ENCODE data around the gene ZFP1. TPM values are rescaled to one million over a fixed set of nuclear protein-coding genes. Genes with fewer than 3 reads are reported as not detected.

ZFP1 gene
- total RNA-seq, 1 experiment from 2014 or later: 15.3 TPM

GRCh38 chr16:75202069-75202590 is 53.8 kb downstream of the ZFP1 start:
- Histone ChIP-seq H3K79me2 (ENCODE audit: insufficient read depth, low read length) (no peaks in the 10 kb centered on the region), H3K4ac (ENCODE audit: low read depth, low read length) (no peak overlapping the region), H2AK5ac (ENCODE audit: insufficient read length, low read length) (no peak overlapping the region), H3K9me3 (ENCODE audit: control insufficient read depth, low read depth, low read length) (no peaks in the 10 kb centered on the region), H4K5ac (ENCODE audit: insufficient read length, low read depth, low read length) (no peak overlapping the region), H3T11ph (ENCODE audit: low read length) (no peak overlapping the region), H2BK120ac (ENCODE audit: low read depth, low read length, poor library complexity, severe bottlenecking) (no peak overlapping the region), H2AFZ (ENCODE audit: low read length) (no peak overlapping the region), H4K20me1 (ENCODE audit: control insufficient read depth, insufficient read depth, insufficient read length) (no peaks in the 10 kb centered on the region), H3K23me2 (ENCODE audit: insufficient read length, low read depth, low read length, poor library complexity, severe bottlenecking) (no peaks in the 10 kb centered on the region), H3K18ac (ENCODE audit: insufficient read length, low read depth, low read length) (no peak overlapping the region), H3K56ac (ENCODE audit: insufficient read length, low read depth, low read length) (no peak overlapping the region), H3K4me2 (ENCODE audit: insufficient read depth, insufficient read length, low read length) (no peak overlapping the region), H2BK20ac (ENCODE audit: low read depth, low read length, poor library complexity, severe bottlenecking) (no peak overlapping the region), H2BK15ac (ENCODE audit: low read depth, low read length) (no peak overlapping the region), H3K9ac (ENCODE audit: extremely low read depth, insufficient read length, low read length) (no peak overlapping the region), H3K14ac (ENCODE audit: insufficient read depth, low read length) (no peak overlapping the region), H2BK12ac (ENCODE audit: insufficient read length, low read depth, low read length) (no peak overlapping the region), H3K27me3 (ENCODE audit: insufficient read depth, low read length) (no peaks in the 10 kb centered on the region), H3K27ac (ENCODE audit: insufficient read length, low read depth, low read length) (no peak overlapping the region), H4K91ac (ENCODE audit: insufficient read length, low read depth, low read length) (no peak overlapping the region), H4K8ac (replicated peaks; ENCODE audit: insufficient read length, low read depth, low read length) (no peak overlapping the region), H3K79me1 (ENCODE audit: insufficient read depth, low read depth, low read length, poor library complexity, severe bottlenecking) (no peaks in the 10 kb centered on the region), H3K4me1 (ENCODE audit: insufficient read depth, low read length) (no peaks in the 10 kb centered on the region), H3K23ac (ENCODE audit: insufficient read length, low read depth, low read length) (no peak overlapping the region), H2BK5ac (ENCODE audit: insufficient read length, low read length) (no peak overlapping the region)
- no peak for TF ChIP-seq CTCF (conservative IDR thresholded peaks at IDR 0.05)
- H3K4me3 Mint-ChIP-seq: no peak overlapping the region
- H3K9me3 Mint-ChIP-seq: no peaks in the 10 kb centered on the region
- peaks cover 3 to 16% of the 10 kb centered on the region in 2 experiments for H3K4me1 Mint-ChIP-seq
- H3K36me3 Mint-ChIP-seq (ENCODE audit: insufficient read depth in 1 of 3, low read depth in 3 of 3): no peaks in the 10 kb centered on the region
- H3K27ac Mint-ChIP-seq: no peak overlapping the region
- no peak for DNase-seq
- WGBS (ENCODE audit: extremely low coverage, insufficient read length, low lambda C conversion rate): no CpG with 5 or more reads among the region's 13 CpGs
- peaks cover 6% of the 10 kb centered on the region for H3K27me3 Mint-ChIP-seq (ENCODE audit: low read depth)
